Neural progenitor cell (in vitro differentiated cells): ENCODE results near the gene TPCN1.

Experiments used
- CTCF ChIP-seq: fragments of 200-600 bp; sonication (generic); IDR thresholded peaks from 2 replicates; pipeline ENCODE4 v1.5.1; 2017; ENCODE audit warnings: antibody characterized with exemption, mild to moderate bottlenecking
- EZH2 ChIP-seq: fragments of 200-600 bp; sonication (generic); IDR thresholded peaks from 2 replicates; pipeline ENCODE4 v1.6.1; 2017; ENCODE audit warnings: antibody characterized with exemption, mild to moderate bottlenecking, moderate library complexity
- EZH2phosphoT487 ChIP-seq: fragments of 200-600 bp; sonication (generic); IDR thresholded peaks from 2 replicates; pipeline ENCODE4 v1.6.1; 2017; ENCODE audit warnings: antibody characterized with exemption

- TF ChIP-seq CTCF (no peak), EZH2phosphoT487 (no peak), EZH2 (no peak)
Observed at GRCh38 chr12:113228394-113229028, 7.2 kb downstream of the TPCN1 start.
